Esophagus squamous epithelium (tissue), 4 donors: Measurements from ENCODE around the gene PDIA2.

ENCODE experiments used
- CTCF ChIP-seq, 6 experiments: fragments of 450-650 bp in 4 of 6; fragments of 200-600 bp in 2 of 6; sonication (generic) in 2 of 6; IDR thresholded peaks; one replicate each; pipeline ENCODE4 v1.5.1; 2016 to 2019; ENCODE audit warnings: antibody characterized with exemption in 6 of 6, mild to moderate bottlenecking in 4 of 6, moderate library complexity in 4 of 6
- POLR2A ChIP-seq, 4 donors: fragments of 450-650 bp; IDR thresholded peaks; one replicate each; pipeline ENCODE4 v1.6.1; 2017; ENCODE audit warnings: antibody characterized with exemption in 4 of 4, mild to moderate bottlenecking in 4 of 4, moderate library complexity in 3 of 4

DNA sequence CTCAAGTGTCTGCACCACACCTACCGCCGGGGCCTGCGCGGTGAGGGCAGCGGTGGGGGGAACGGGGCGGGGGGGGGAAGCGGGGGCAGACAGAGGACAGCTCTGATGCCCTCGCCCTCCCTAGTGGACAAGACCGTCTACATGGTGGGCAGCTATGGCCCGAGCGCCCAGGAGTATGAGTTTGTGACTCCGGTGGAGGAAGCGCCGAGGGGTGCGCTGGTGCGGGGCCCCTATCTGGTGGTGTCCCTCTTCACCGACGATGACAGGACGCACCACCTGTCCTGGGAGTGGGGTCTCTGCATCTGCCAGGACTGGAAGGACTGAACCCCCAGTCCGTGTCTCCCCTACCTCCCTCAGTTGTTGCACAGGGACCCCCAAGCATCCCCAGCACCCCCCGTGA lies 473 bp upstream of the PDIA2 start:
- no peak for TF ChIP-seq CTCF (IDR thresholded peaks at IDR 0.05)
- no peak for TF ChIP-seq POLR2A (IDR thresholded peaks at IDR 0.05)
